LNCaP clone FGC (cell line): ENCODE results near the gene OR13J1.
"Not testable (repeated sequence)": the region's sequence is repeated elsewhere in the genome, so short reads cannot be mapped to it uniquely, and the experiment has no call there.

Experiments
- DNase-seq: peaks from one replicate; pipeline ENCODE4 v3.0.0-alpha.2; 2011; ENCODE audit warnings: low read depth
- H3K4me3 ChIP-seq: 2 replicates; pipeline ENCODE4 v1.5.1; 2011; ENCODE audit warnings: mild to moderate bottlenecking, low read depth, low read length, control low read depth
- CTCF ChIP-seq: IDR thresholded peaks from 2 replicates; pipeline ENCODE4 v1.5.1; 2012; ENCODE audit warnings: mild to moderate bottlenecking; ENCODE audit not compliant: control insufficient read depth, insufficient read depth; ENCODE audit errors: extremely low read depth

OR13J1 gene, protein sequence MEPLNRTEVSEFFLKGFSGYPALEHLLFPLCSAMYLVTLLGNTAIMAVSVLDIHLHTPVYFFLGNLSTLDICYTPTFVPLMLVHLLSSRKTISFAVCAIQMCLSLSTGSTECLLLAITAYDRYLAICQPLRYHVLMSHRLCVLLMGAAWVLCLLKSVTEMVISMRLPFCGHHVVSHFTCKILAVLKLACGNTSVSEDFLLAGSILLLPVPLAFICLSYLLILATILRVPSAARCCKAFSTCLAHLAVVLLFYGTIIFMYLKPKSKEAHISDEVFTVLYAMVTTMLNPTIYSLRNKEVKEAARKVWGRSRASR

DNA sequence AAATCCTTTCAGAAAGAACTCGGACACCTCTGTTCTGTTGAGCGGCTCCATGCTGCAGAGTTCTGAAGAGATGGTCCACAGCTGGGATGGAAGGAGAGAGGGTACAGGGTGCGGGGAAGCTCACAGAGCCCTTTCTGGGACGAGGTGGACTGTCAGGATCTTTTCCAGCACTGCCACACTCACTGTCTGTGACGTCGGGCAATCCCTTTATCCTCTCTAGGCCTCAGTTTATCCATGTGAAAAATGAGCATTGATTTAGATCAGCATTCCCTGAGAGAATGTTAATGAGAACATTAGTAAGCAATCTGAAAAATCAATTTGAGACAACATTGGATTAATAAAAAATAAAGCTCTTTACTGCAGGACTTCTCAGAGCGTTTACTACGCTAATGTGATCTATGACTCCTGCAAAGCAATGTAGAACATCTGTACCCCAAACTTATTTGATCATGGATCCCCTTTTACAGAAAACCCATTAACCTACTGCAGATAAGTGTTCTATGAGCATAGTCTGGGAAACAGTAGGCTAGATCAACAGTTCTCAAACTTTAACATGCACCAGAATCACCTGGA is at the start of gene OR13J1:
Gene OR13J1 (minus strand): TSS at position 51 of the 573 bp plus-strand sequence. CDS start 0 bp downstream, at position 51.
- no peak within 1 kb of the TSS for H3K4me3 ChIP-seq
- no peak for TF ChIP-seq CTCF
- DNase-seq = no peak

DNA sequence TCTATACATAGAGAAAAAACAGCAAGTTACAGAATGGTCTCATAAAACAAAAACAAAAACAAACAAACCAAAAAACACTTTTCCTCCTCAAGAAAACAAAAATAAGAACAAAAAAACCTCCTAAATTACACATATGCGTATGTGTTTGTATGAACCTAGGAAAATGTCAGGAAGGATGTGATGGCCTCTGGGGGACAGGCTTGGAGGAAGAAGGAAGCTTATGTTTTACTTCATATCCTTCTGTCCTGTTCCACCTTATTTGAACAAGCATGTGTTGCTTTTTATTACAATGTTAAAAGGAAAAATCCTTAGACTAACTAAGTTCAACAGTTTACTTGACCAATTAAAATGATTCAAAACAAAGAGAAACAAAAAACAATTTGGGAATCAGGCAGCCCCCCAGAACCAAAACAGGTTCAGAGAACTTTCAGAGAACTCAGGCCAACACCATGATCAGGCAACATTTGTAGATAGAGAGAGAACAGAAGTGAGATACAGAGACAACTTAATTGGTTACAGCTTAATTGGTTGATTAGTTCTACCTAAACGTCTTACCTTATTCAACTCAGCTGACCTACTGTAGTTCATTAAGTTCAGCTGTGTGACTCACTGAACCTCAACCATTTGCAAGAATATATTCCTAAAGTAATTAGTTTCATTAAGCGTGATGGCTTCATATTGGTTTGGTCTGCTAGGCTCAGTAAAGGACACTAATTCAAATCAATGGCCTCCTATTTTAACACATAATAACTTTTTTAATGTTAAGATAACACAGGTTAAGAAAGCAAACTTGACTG is 49.2 kb upstream of the OR13J1 start:
- no peak overlapping the region for H3K4me3 ChIP-seq
- no peak for TF ChIP-seq CTCF
- DNase-seq = no peak

- DNase-seq = no peak
- H3K4me3 ChIP-seq = no peak overlapping the region
- TF ChIP-seq CTCF = no peak
Measured at GRCh38 chr9:35918780-35919179, 48.6 kb upstream of the OR13J1 start.

- H3K4me3 ChIP-seq = no peak overlapping the region
- TF ChIP-seq CTCF = no peak
- no peak for DNase-seq
Measured at GRCh38 chr9:35917261-35917660, 47.1 kb upstream of the OR13J1 start.

GRCh38 chr9:35915681-35916294 is 45.6 kb upstream of the OR13J1 start:
- DNase-seq = no peak
- H3K4me3 ChIP-seq = no peak overlapping the region
- TF ChIP-seq CTCF = no peak

GRCh38 chr9:35914301-35914807 is 44.2 kb upstream of the OR13J1 start:
- no peak overlapping the region for H3K4me3 ChIP-seq
- DNase-seq = no peak
- no peak for TF ChIP-seq CTCF

- H3K4me3 ChIP-seq, DNase-seq: not testable (repeated sequence)
Measured at GRCh38 chr9:35913429-35913828, 43.2 kb upstream of the OR13J1 start.
